NB4 (cell line): ENCODE measurements around the gene NAA30.

Experiments used
- CTCF ChIP-seq: IDR thresholded peaks from one replicate; pipeline ENCODE4 v1.5.1; 2012; ENCODE audit warnings: low read depth, low read length
- MAX ChIP-seq: IDR thresholded peaks from 2 replicates; pipeline ENCODE4 v1.6.1; 2011; ENCODE audit warnings: low read depth, low read length
- POLR2A ChIP-seq: IDR thresholded peaks from 2 replicates; pipeline ENCODE4 v1.6.1; 2011; ENCODE audit warnings: mild to moderate bottlenecking; ENCODE audit not compliant: insufficient read length; ENCODE audit errors: extremely low read depth

GRCh38 chr14:57412341-57412740, 22.0 kb downstream of the NAA30 start:
- no peak for TF ChIP-seq CTCF
- no peak for TF ChIP-seq POLR2A
- TF ChIP-seq MAX = no peak
